Loucy (cell line): ENCODE results near the gene CDRT4.

Source experiments
- H2AFZ ChIP-seq: fragments of 200-600 bp; sonication (generic); 2 replicates; pipeline ENCODE4 v1.6.0; 2016; ENCODE audit warnings: antibody characterized with exemption, mild to moderate bottlenecking, low read length, moderate library complexity
- H3F3A ChIP-seq: fragments of 200-600 bp; 2 replicates; pipeline ENCODE4 v1.6.0; 2016; ENCODE audit warnings: antibody characterized with exemption, low read depth, mild to moderate bottlenecking
- H3K27me3 ChIP-seq: fragments of 200-600 bp; sonication (generic); 2 replicates; pipeline ENCODE4 v1.6.1; 2014; ENCODE audit warnings: low read length, mild to moderate bottlenecking; ENCODE audit not compliant: insufficient read depth, poor library complexity, severe bottlenecking
- H3K36me3 ChIP-seq: fragments of 200-600 bp; sonication (generic); 2 replicates; pipeline ENCODE4 v1.6.1; 2016; ENCODE audit warnings: low read length; ENCODE audit not compliant: insufficient read depth
- H3K4me1 ChIP-seq: fragments of 200-600 bp; sonication (generic); 2 replicates; pipeline ENCODE4 v1.5.1; 2014; ENCODE audit warnings: low read length, mild to moderate bottlenecking; ENCODE audit not compliant: insufficient read depth, poor library complexity, severe bottlenecking
- H3K4me2 ChIP-seq: fragments of 200-600 bp; sonication (generic); 2 replicates; pipeline ENCODE4 v1.6.0; 2014; ENCODE audit warnings: antibody characterized with exemption, low read length, low read depth, mild to moderate bottlenecking; ENCODE audit not compliant: poor library complexity, severe bottlenecking
- H3K4me3 ChIP-seq: fragments of 200-600 bp; sonication (generic); 2 replicates; pipeline ENCODE4 v1.5.1; 2014; ENCODE audit warnings: low read length, mild to moderate bottlenecking, mixed read lengths; ENCODE audit not compliant: poor library complexity, severe bottlenecking
- H3K79me2 ChIP-seq: fragments of 200-600 bp; sonication (generic); 2 replicates; pipeline ENCODE4 v1.6.1; 2014; ENCODE audit warnings: low read length; ENCODE audit not compliant: insufficient read depth
- H3K9ac ChIP-seq: fragments of 200-600 bp; sonication (generic); 2 replicates; pipeline ENCODE4 v1.6.0; 2014; ENCODE audit warnings: mild to moderate bottlenecking, low read depth, low read length, moderate library complexity; ENCODE audit not compliant: poor library complexity, severe bottlenecking
- H3K9me2 ChIP-seq: fragments of 200-600 bp; sonication (generic); replicated peaks from 2 replicates; pipeline ENCODE4 v1.6.1; 2016; ENCODE audit warnings: low read depth, low read length, mixed read lengths
- H3K9me3 ChIP-seq: fragments of 200-600 bp; sonication (generic); 2 replicates; pipeline ENCODE4 v1.6.1; 2014; ENCODE audit warnings: mild to moderate bottlenecking, antibody characterized with exemption, low read length, low read depth; ENCODE audit not compliant: insufficient read depth
- H4K20me1 ChIP-seq: fragments of 200-600 bp; sonication (generic); 2 replicates; pipeline ENCODE4 v1.6.0; 2014; ENCODE audit warnings: antibody characterized with exemption, low read length, mild to moderate bottlenecking; ENCODE audit not compliant: insufficient read depth, poor library complexity, severe bottlenecking
- EZH2phosphoT487 ChIP-seq: fragments of 200-600 bp; IDR thresholded peaks from 2 replicates; pipeline ENCODE4 v1.6.1; 2018; ENCODE audit warnings: antibody characterized with exemption, mild to moderate bottlenecking, moderate library complexity, borderline replicate concordance
- TF ChIP-seq, protein P1 (sequence below): fragments of 200-600 bp; sonication (generic); conservative IDR thresholded peaks from 2 replicates; pipeline ENCODE4 v1.5.1; 2014; ENCODE audit warnings: mild to moderate bottlenecking, antibody characterized with exemption, low read length

The CDRT4 gene

DNA sequence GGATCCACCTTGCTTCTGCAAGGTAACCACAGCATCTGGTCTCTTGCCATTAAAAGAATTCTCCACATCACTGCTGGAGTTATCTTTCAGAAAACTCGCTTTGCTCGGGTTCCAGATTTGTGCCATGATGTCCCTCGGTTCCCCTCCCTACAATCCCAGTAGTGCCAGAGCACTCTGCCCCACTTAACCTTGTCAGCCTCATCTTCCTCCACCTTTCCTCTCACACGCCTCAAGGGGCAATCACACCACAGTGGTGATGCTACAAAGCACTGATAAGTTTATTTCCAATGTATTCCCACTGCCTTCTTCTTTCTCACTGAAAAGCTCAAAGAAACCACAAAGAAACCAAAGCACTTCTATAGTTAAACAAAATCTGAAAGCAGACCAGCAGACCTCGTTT is 11.4 kb upstream of the CDRT4 start:
- H2AFZ ChIP-seq = no peak overlapping the region
- no peak overlapping the region for H3K9ac ChIP-seq
- no peaks in the 10 kb centered on the region for H3K36me3 ChIP-seq
- H4K20me1 ChIP-seq = no peaks in the 10 kb centered on the region
- no peak overlapping the region for H3K4me3 ChIP-seq
- no peaks in the 10 kb centered on the region for H3K79me2 ChIP-seq
- no peaks in the 10 kb centered on the region for H3K9me2 ChIP-seq
- H3K27me3 ChIP-seq = no peaks in the 10 kb centered on the region
- no peaks in the 10 kb centered on the region for H3K9me3 ChIP-seq
- no peak for TF ChIP-seq EZH2phosphoT487
- TF ChIP-seq, protein P1, sequence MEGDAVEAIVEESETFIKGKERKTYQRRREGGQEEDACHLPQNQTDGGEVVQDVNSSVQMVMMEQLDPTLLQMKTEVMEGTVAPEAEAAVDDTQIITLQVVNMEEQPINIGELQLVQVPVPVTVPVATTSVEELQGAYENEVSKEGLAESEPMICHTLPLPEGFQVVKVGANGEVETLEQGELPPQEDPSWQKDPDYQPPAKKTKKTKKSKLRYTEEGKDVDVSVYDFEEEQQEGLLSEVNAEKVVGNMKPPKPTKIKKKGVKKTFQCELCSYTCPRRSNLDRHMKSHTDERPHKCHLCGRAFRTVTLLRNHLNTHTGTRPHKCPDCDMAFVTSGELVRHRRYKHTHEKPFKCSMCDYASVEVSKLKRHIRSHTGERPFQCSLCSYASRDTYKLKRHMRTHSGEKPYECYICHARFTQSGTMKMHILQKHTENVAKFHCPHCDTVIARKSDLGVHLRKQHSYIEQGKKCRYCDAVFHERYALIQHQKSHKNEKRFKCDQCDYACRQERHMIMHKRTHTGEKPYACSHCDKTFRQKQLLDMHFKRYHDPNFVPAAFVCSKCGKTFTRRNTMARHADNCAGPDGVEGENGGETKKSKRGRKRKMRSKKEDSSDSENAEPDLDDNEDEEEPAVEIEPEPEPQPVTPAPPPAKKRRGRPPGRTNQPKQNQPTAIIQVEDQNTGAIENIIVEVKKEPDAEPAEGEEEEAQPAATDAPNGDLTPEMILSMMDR = no peak
- H3K4me1 ChIP-seq = no peaks in the 10 kb centered on the region
- H3K4me2 ChIP-seq = no peak overlapping the region
- no peaks in the 10 kb centered on the region for H3F3A ChIP-seq

DNA sequence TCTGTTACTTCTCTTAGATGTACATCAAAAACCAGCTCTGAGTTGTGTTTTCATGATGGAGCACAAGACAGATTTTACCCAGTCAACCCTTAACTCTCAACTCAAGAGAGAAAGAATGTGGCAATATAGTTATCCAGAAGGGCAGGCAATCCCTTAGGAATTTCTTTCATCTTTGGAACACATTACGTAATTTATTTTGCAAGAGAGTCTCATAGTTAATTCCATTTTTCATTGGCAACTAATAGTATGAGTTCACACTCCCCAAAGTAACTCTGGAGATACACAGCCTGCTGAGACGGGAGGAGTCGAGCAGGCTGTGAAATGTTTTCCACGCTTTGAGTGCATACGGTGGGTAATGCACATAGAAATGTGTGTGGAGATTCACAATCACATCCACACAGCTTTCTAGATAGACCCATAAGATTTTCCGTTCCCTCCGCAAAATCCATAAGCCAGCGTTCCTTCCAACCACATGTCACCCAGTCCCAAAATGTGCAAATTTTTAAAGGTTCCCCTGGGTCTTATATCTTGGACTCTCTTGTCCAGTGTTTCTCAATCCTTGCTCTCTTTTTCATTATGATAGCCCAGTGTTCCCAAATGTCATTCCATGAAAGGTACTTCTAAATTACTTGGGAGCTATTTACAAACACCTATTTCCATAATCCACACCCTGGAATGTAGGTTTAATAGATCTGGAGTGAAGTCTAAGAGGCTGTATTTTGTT is 8.4 kb upstream of the CDRT4 start:
- Histone ChIP-seq H3K79me2 (no peaks in the 10 kb centered on the region), H3K4me3 (no peak overlapping the region), H2AFZ (no peak overlapping the region), H4K20me1 (no peaks in the 10 kb centered on the region), H3F3A (no peaks in the 10 kb centered on the region), H3K9ac (no peak overlapping the region), H3K4me1 (no peaks in the 10 kb centered on the region), H3K4me2 (no peak overlapping the region), H3K9me3 (no peaks in the 10 kb centered on the region), H3K9me2 (no peaks in the 10 kb centered on the region), H3K27me3 (no peaks in the 10 kb centered on the region), H3K36me3 (no peaks in the 10 kb centered on the region)
- TF ChIP-seq, protein P1 = no peak
- TF ChIP-seq EZH2phosphoT487 = no peak

DNA sequence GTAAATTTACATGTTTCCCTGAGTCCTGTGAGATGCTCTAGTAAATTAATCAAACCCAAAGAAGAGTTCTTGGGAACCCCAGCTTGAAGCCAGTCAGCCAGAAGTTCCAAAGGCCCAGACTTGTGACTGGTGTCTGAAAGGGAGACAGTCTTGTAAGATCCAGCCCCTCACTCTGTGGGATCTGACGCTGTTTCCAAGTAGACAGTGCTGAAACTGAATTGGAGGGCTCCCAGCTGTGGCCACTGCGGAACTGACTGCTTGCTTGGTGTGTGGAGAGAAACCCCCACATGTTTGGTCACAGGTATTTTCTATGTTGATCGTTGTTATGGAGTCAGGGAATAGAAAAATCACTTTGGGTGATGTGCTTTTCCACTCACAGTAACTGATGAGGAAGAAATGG is 5.5 kb upstream of the CDRT4 start:
- no peak overlapping the region for H3K4me3 ChIP-seq
- no peak overlapping the region for H3K4me2 ChIP-seq
- no peaks in the 10 kb centered on the region for H3K36me3 ChIP-seq
- no peaks in the 10 kb centered on the region for H3K27me3 ChIP-seq
- no peak overlapping the region for H3K9ac ChIP-seq
- no peaks in the 10 kb centered on the region for H3F3A ChIP-seq
- H3K4me1 ChIP-seq = no peaks in the 10 kb centered on the region
- H2AFZ ChIP-seq = no peak overlapping the region
- H3K9me2 ChIP-seq = no peaks in the 10 kb centered on the region
- H4K20me1 ChIP-seq = no peaks in the 10 kb centered on the region
- H3K79me2 ChIP-seq = no peaks in the 10 kb centered on the region
- TF ChIP-seq, protein P1 = no peak
- TF ChIP-seq EZH2phosphoT487 = no peak
- no peaks in the 10 kb centered on the region for H3K9me3 ChIP-seq
